Karpas-422 (cell line): Measurements from ENCODE around the gene ZMAT5. TPM values are rescaled to one million over a fixed set of nuclear protein-coding genes. Genes with fewer than 3 reads are reported as not detected.

Experiments used
- DNase-seq: peaks from one replicate; pipeline ENCODE4 v3.0.0-alpha.2; 2015
- H2AFZ ChIP-seq: fragments of 200-600 bp; sonication (generic); 2 replicates; pipeline ENCODE4 v1.6.1; 2014; ENCODE audit warnings: antibody characterized with exemption, low read length, mixed read lengths
- H3K27ac ChIP-seq: fragments of 200-600 bp; sonication (generic); 2 replicates; pipeline ENCODE4 v1.5.1; 2014; ENCODE audit warnings: mild to moderate bottlenecking, low read length, moderate library complexity
- H3K27me3 ChIP-seq: fragments of 200-600 bp; sonication (generic); 2 replicates; pipeline ENCODE4 v1.6.1; 2014; ENCODE audit warnings: low read length, mixed read lengths
- H3K36me3 ChIP-seq: fragments of 200-600 bp; sonication (generic); 2 replicates; pipeline ENCODE4 v1.6.1; 2014; ENCODE audit warnings: low read length, mixed read lengths; ENCODE audit not compliant: insufficient read depth
- H3K4me1 ChIP-seq: fragments of 200-600 bp; sonication (generic); 2 replicates; pipeline ENCODE4 v1.6.1; 2014; ENCODE audit warnings: mild to moderate bottlenecking, low read length, mixed read lengths
- H3K4me2 ChIP-seq: fragments of 200-600 bp; sonication (generic); 2 replicates; pipeline ENCODE4 v1.6.1; 2014; ENCODE audit warnings: low read length, low read depth, mild to moderate bottlenecking; ENCODE audit not compliant: poor library complexity, severe bottlenecking
- H3K4me3 ChIP-seq: fragments of 200-600 bp; sonication (generic); 2 replicates; pipeline ENCODE4 v1.5.1; 2014; ENCODE audit warnings: mild to moderate bottlenecking, antibody characterized with exemption, low read length, mixed read lengths
- H3K79me2 ChIP-seq: fragments of 200-600 bp; sonication (generic); 2 replicates; pipeline ENCODE4 v1.6.1; 2014; ENCODE audit warnings: mild to moderate bottlenecking, low read length, mixed read lengths
- H3K9ac ChIP-seq: fragments of 200-600 bp; sonication (generic); 2 replicates; pipeline ENCODE4 v1.6.0; 2014; ENCODE audit warnings: low read length
- H3K9me2 ChIP-seq: fragments of 200-600 bp; sonication (generic), shearing (Covaris generic); replicated peaks from 2 replicates; pipeline ENCODE4 v1.6.0; 2014; ENCODE audit warnings: mild to moderate bottlenecking, low read length, moderate library complexity; ENCODE audit not compliant: insufficient read depth
- H3K9me3 ChIP-seq: fragments of 300-700, 200-600 bp; sonication (generic); 2 replicates; pipeline ENCODE4 v1.6.1; 2014; ENCODE audit warnings: low read length, mixed read lengths
- H4K20me1 ChIP-seq: fragments of 200-600 bp; sonication (generic); 2 replicates; pipeline ENCODE4 v1.6.1; 2014; ENCODE audit warnings: mild to moderate bottlenecking, antibody characterized with exemption, low read length, low read depth; ENCODE audit not compliant: insufficient read depth
- total RNA-seq: library from RNA; depleted of rRNA; stranded (reverse); fragments of >200 nt; shearing (Covaris generic); gene quantifications from 2 replicates; pipeline ENCODE4 v1.2.3, GENCODE V29; 2014; ENCODE audit warnings: low replicate concordance

Gene ZMAT5
- total RNA-seq, 1 experiment from 2014 or later, result 22.4 TPM

DNA sequence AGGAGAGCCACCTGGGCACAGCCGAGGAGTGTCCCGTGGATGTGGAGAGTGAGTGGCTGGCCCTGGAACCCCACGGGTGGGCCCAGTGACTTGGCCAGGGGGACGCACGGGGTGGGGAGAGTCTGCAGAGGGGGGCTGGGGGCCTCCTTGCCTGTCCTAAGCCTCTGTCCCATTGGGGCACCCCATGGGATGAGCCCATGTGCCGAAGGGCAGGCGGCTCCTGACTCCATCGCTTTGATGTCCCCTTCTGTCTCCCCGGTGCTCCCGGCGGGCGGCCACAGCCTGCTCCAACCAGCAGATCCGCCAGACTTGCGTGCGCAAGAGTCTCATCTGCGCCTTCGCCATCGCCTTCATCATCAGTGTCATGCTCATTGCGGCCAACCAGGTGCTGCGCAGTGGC lies 37.6 kb downstream of the ZMAT5 start:
- Histone ChIP-seq H3K4me2 (no peak overlapping the region), H3K4me1 (peaks cover 12% of the 10 kb centered on the region), H3K4me3 (no peak overlapping the region), H3K27me3 (no peaks in the 10 kb centered on the region), H3K36me3 (no peaks in the 10 kb centered on the region), H3K9me2 (no peaks in the 10 kb centered on the region), H3K79me2 (no peaks in the 10 kb centered on the region), H2AFZ (no peak overlapping the region), H3K9me3 (no peaks in the 10 kb centered on the region), H4K20me1 (0 out of 2 replicates have a peak, but pooled peaks cover 7% of the 10 kb centered on the region), H3K9ac (no peak overlapping the region), H3K27ac (no peak overlapping the region)
- DNase-seq, result no peak

DNA sequence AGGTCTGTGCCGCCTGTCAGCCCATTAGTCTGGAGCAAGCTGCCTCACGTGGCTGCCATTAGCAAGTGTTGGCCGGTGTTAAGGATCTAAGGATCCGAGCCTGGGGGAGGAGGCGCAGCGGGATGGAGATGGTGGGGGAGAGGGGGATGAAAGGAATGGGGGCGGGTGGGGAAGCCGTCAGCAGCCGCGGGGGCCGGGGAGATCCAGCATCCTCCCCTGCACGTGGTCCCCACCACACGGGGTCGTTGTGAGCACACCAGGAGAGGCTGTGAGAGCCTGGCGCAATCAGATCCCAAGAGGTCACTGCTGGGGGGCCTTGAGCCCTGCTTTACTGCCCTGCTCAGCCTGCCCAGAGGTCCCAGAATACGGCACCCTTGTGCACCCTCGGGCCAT lies 39.7 kb downstream of the ZMAT5 start:
- no peak overlapping the region for H3K4me2 ChIP-seq
- H3K27me3 ChIP-seq, result no peaks in the 10 kb centered on the region
- no peaks in the 10 kb centered on the region for H3K9me2 ChIP-seq
- no peak overlapping the region for H2AFZ ChIP-seq
- peak; percentile 73 for DNase-seq
- H3K27ac ChIP-seq, result no peak overlapping the region
- H3K36me3 ChIP-seq, result no peaks in the 10 kb centered on the region
- 0 out of 2 replicates have a peak, but pooled peaks cover 4% of the 10 kb centered on the region for H4K20me1 ChIP-seq
- no peaks in the 10 kb centered on the region for H3K9me3 ChIP-seq
- H3K4me1 ChIP-seq, result no peaks in the 10 kb centered on the region
- no peaks in the 10 kb centered on the region for H3K79me2 ChIP-seq
- H3K4me3 ChIP-seq, result no peak overlapping the region
- H3K9ac ChIP-seq, result no peak overlapping the region

DNA sequence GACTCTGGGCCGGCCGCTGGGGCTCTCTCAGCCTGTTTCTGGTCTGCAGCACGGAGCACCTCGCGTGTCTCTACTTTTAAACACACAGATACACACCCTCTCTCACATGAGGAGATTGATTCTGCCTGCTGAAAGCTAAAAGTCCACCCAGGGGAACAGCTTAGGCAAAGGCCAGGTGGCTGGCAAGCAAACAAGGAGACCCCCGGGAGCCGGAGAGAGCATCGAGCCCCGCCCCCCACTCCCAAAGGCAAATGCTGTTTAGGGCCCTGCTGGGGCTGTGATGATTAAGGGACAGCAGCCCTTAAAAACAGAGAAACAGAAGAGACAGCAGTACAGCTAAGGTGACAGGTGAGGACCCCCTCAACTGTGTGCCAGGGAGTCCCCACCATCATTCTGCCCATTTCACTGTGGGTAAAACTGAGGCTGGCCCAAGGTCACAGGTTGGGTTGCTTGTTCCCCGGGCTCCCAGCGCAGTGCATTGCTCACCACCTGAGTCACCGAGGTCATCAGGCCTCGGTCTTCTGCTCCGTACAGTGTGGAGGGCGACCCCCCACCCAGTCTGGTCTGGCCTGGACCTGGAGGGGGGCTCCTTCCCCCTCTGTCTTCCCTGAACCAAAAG lies 40.2 kb downstream of the ZMAT5 start:
- no peaks in the 10 kb centered on the region for H3K27me3 ChIP-seq
- no peak overlapping the region for H3K27ac ChIP-seq
- no peak overlapping the region for H3K4me2 ChIP-seq
- H3K79me2 ChIP-seq, result no peaks in the 10 kb centered on the region
- H3K9ac ChIP-seq, result no peak overlapping the region
- no peaks in the 10 kb centered on the region for H3K9me2 ChIP-seq
- H2AFZ ChIP-seq, result no peak overlapping the region
- no peak for DNase-seq
- no peaks in the 10 kb centered on the region for H3K4me1 ChIP-seq
- 0 out of 2 replicates have a peak, but pooled peaks cover 4% of the 10 kb centered on the region for H4K20me1 ChIP-seq
- no peaks in the 10 kb centered on the region for H3K36me3 ChIP-seq
- H3K9me3 ChIP-seq, result no peaks in the 10 kb centered on the region
- no peak overlapping the region for H3K4me3 ChIP-seq

DNA sequence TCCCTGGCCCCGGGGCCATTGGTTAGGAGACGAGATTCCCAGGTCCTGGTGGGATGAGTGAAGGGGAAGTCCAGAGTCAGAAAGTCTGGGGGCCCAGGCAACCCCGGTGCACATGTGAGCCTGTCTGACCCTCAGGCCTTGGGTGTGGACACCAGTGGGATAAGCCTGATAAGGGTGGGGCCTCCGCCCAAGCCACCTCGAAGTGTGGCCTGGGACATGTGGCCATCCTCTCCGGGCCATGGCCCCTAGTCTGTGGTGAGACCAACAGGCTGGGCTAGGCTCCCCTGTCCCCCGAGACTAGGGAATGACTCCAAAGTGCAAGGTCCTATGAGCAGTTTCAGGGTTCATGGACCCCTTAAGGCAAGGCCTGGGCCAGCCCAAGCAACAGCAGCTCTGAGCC lies 40.7 kb downstream of the ZMAT5 start:
- Histone ChIP-seq H3K9me3 (no peaks in the 10 kb centered on the region), H3K79me2 (no peaks in the 10 kb centered on the region), H3K4me1 (no peaks in the 10 kb centered on the region), H3K4me3 (no peak overlapping the region), H3K36me3 (no peaks in the 10 kb centered on the region), H4K20me1 (0 out of 2 replicates have a peak, but pooled peaks cover 4% of the 10 kb centered on the region), H3K4me2 (no peak overlapping the region), H2AFZ (no peak overlapping the region), H3K9ac (no peak overlapping the region), H3K27me3 (no peaks in the 10 kb centered on the region), H3K9me2 (no peaks in the 10 kb centered on the region), H3K27ac (no peak overlapping the region)
- no peak for DNase-seq

DNA sequence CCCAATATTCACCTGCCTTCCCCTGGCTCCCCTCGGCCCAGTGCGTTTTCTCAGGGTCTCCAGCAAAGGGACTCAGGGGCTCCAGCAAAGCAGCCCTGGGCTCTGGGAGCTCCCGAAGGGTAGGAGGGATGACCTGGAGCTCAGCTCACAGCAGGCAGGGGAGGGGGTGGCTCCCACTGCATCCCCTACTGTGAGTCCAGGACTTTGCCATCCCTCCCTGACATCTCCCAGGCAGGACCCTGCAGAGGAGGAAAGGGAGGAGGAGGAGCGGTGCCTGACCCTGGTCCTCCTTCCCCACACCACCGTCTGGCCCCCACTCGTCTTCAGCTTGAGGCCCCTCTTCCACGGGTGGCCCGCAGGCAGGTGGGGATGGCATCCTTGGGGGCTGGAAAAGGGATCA lies 42.0 kb downstream of the ZMAT5 start:
- Histone ChIP-seq H2AFZ (no peak overlapping the region), H3K4me1 (no peaks in the 10 kb centered on the region), H3K79me2 (no peaks in the 10 kb centered on the region), H3K27ac (no peak overlapping the region), H3K27me3 (no peaks in the 10 kb centered on the region), H4K20me1 (0 out of 2 replicates have a peak, but pooled peaks cover 4% of the 10 kb centered on the region), H3K9me3 (no peaks in the 10 kb centered on the region), H3K9me2 (no peaks in the 10 kb centered on the region), H3K9ac (no peak overlapping the region), H3K36me3 (no peaks in the 10 kb centered on the region), H3K4me3 (no peak overlapping the region), H3K4me2 (no peak overlapping the region)
- no peak for DNase-seq

DNA sequence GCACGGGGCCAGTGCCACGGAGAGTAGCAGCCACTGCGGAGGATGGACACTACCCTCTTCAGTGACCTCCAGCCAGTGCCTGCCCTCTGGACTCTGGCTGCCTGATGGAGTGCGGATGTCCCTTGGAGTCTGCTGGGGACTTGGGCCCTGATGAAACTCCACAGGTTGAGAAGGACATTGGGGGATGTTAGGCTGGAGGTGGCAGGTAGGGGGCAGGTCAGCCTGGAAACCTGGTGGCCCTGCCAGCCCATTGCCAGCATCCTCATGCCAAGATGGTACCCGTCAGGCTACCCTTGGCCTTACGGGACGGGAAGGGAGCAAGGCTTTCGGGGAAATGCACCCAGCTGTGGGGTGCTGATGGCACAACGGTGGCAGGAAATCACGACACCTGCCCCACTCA lies 43.0 kb downstream of the ZMAT5 start:
- no peaks in the 10 kb centered on the region for H3K36me3 ChIP-seq
- no peak overlapping the region for H3K4me3 ChIP-seq
- no peak overlapping the region for H3K4me2 ChIP-seq
- H3K9me2 ChIP-seq, result no peaks in the 10 kb centered on the region
- H3K79me2 ChIP-seq, result no peaks in the 10 kb centered on the region
- no peaks in the 10 kb centered on the region for H3K4me1 ChIP-seq
- no peak for DNase-seq
- no peaks in the 10 kb centered on the region for H3K9me3 ChIP-seq
- H3K27ac ChIP-seq, result no peak overlapping the region
- no peaks in the 10 kb centered on the region for H3K27me3 ChIP-seq
- H3K9ac ChIP-seq, result no peak overlapping the region
- H4K20me1 ChIP-seq, result peaks cover 8% of the 10 kb centered on the region; the same call in 1 of the 2 replicates
- H2AFZ ChIP-seq, result no peak overlapping the region

DNA sequence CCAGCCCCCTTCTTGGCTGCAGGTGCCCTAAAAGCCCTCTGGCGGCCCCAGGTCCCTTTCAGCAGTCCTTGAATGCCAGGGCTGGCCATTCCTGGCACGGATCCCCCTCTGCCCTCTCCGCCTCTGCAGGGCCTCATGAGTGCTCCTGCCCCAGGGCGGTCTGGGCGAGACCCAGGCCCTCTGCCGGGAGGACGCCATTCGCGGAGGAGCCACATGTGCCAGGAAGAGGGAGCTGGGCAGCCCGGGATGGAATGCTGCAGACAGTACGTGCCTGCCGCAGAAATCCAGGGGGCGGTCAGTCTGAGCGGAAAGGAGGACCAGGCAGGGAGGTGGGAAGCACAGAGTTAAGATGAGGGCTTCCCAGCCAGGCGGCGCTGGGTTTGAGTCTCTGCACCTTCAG lies 44.2 kb downstream of the ZMAT5 start:
- H3K36me3 ChIP-seq, result no peaks in the 10 kb centered on the region
- no peak for DNase-seq
- peaks cover 5% of the 10 kb centered on the region; the same call in 1 of the 2 replicates for H4K20me1 ChIP-seq
- no peak overlapping the region for H3K27ac ChIP-seq
- H3K79me2 ChIP-seq, result no peaks in the 10 kb centered on the region
- H3K9me3 ChIP-seq, result no peaks in the 10 kb centered on the region
- no peaks in the 10 kb centered on the region for H3K27me3 ChIP-seq
- no peak overlapping the region for H3K4me3 ChIP-seq
- no peaks in the 10 kb centered on the region for H3K4me1 ChIP-seq
- no peak overlapping the region for H3K4me2 ChIP-seq
- no peak overlapping the region for H3K9ac ChIP-seq
- H2AFZ ChIP-seq, result no peak overlapping the region
- no peaks in the 10 kb centered on the region for H3K9me2 ChIP-seq

DNA sequence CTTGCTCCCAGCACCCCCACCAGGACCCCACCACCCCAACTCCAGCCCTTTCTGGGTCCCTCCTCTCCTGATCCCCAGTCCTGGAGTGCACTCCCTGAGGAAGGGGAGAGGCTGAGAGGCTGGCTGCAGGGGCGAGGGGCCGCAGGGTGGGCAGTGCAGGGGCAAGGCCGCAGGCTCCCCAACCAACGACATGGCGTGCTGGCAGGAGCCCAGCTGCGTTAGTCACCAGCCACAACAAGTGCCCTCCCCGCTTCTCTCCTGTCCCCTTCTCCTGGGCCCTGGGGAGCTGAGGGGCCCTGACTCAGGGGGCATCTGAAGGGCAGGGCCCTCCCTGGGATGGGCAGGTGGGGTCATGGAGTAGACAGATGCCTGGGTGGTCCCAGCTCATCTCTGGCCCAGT lies 44.7 kb downstream of the ZMAT5 start:
- no peak for DNase-seq
- Histone ChIP-seq H3K27ac (no peak overlapping the region), H3K9me2 (no peaks in the 10 kb centered on the region), H3K4me3 (no peak overlapping the region), H3K4me1 (no peaks in the 10 kb centered on the region), H3K27me3 (no peaks in the 10 kb centered on the region), H3K36me3 (no peaks in the 10 kb centered on the region), H4K20me1 (peaks cover 5% of the 10 kb centered on the region; the same call in 1 of the 2 replicates), H3K9ac (no peak overlapping the region), H3K79me2 (no peaks in the 10 kb centered on the region), H2AFZ (no peak overlapping the region), H3K4me2 (no peak overlapping the region), H3K9me3 (no peaks in the 10 kb centered on the region)
